ENCODE results near the gene SLC26A2.

- TF ChIP-seq CTCF (IDR thresholded peaks at IDR 0.05) (no peak), EZH2 (IDR thresholded peaks at IDR 0.05; ENCODE audit: borderline replicate concordance, insufficient read depth, low read depth, low read length, poor library complexity, severe bottlenecking) (no peak)
These were observed 27.6 kb downstream of the SLC26A2 start for GRCh38 chr5:149988126-149988525.

Data from B cell (primary cell).